B cell (primary cell): ENCODE data around the gene AKT1. TPM values are rescaled to one million over a fixed set of nuclear protein-coding genes. Genes with fewer than 3 reads are reported as not detected.

Source experiments
- ATAC-seq: fragments of 200-7000 bp; cut with Tn5 transposase; one replicate; pipeline ENCODE4 v1.10.0; 2021; ENCODE audit warnings: low read depth, mild to moderate bottlenecking, moderate number of reproducible peaks, moderate library complexity
- CTCF ChIA-PET: fragments of 350-600 bp; sonication (Branson Sonifier 250); formaldehyde crosslinking; loops from one replicate; lab custom pipeline; 2021; ENCODE audit warnings: antibody characterized with exemption, inconsistent platforms; lab: Charles Lee
- POLR2A ChIA-PET: fragments of 350-600 bp; sonication (Branson Sonifier 250); formaldehyde crosslinking; loops from one replicate; lab custom pipeline; 2021; ENCODE audit warnings: antibody characterized with exemption; lab: Charles Lee
- DNase-seq: peaks from one replicate; pipeline ENCODE4 v3.0.0; 2013
- H2AFZ ChIP-seq: 2 replicates; pipeline ENCODE4 v1.6.1; 2012; ENCODE audit warnings: mild to moderate bottlenecking, low read depth, low read length; ENCODE audit not compliant: insufficient read depth, poor library complexity, severe bottlenecking
- H3K27ac ChIP-seq, 2 donors: 1 replicate in 1 of 2; 2 replicates in 1 of 2; pipeline ENCODE4 v1.5.1; 2012 to 2013; ENCODE audit warnings: low read length in 2 of 2, mild to moderate bottlenecking in 2 of 2, moderate library complexity in 1 of 2
- H3K27me3 ChIP-seq, 4 experiments: fragments of 200-600 bp in 1 of 4; sonication (generic) in 1 of 4; replicated peaks in 1 of 4; 1 replicate in 2 of 4; 2 replicates in 2 of 4; pipeline versions ENCODE4 v1.6.1 to v1.7.0; 2013 to 2016; ENCODE audit warnings: low read length in 3 of 4, mild to moderate bottlenecking in 2 of 4, mixed read lengths in 1 of 4, moderate library complexity in 1 of 4; ENCODE audit not compliant: insufficient read depth in 4 of 4, control insufficient read depth in 3 of 4; ENCODE audit errors: control extremely low read depth in 1 of 4
- H3K36me3 ChIP-seq, 2 experiments: replicated peaks in 1 of 2; 1 replicate in 1 of 2; 2 replicates in 1 of 2; pipeline versions ENCODE4 v1.6.1 to v1.7.1; 2013; ENCODE audit warnings: low read length in 1 of 2; ENCODE audit not compliant: insufficient read depth in 2 of 2, control insufficient read depth in 1 of 2; ENCODE audit errors: control extremely low read depth in 1 of 2, extremely low read depth in 1 of 2
- H3K4me1 ChIP-seq, 2 donors: fragments of 200-600 bp in 1 of 2; sonication (generic) in 1 of 2; 1 replicate in 1 of 2; 2 replicates in 1 of 2; pipeline versions ENCODE4 v1.5.1 to v1.6.1; 2013 to 2017; ENCODE audit warnings: low read length in 2 of 2; ENCODE audit not compliant: control insufficient read depth in 2 of 2, insufficient read depth in 2 of 2
- H3K4me2 ChIP-seq: replicated peaks from 2 replicates; pipeline ENCODE3; 2012; ENCODE audit warnings: mild to moderate bottlenecking, low read depth, low read length; ENCODE audit not compliant: poor library complexity, severe bottlenecking
- H3K4me3 ChIP-seq, 5 experiments: fragments of 200-600 bp in 1 of 5; sonication (generic) in 1 of 5; 1 replicate in 3 of 5; 2 replicates in 2 of 5; pipeline versions ENCODE4 v1.5.1 to v1.7.0; 2011 to 2016; ENCODE audit warnings: low read length in 4 of 5, mild to moderate bottlenecking in 4 of 5, low read depth in 2 of 5, control low read depth in 1 of 5, moderate library complexity in 1 of 5; ENCODE audit not compliant: insufficient read depth in 1 of 5; ENCODE audit errors: control extremely low read depth in 1 of 5, extremely low read depth in 1 of 5
- H3K79me2 ChIP-seq: fragments of 200-600 bp; sonication (generic); one replicate; pipeline ENCODE4 v1.6.0; 2016; ENCODE audit warnings: low read length; ENCODE audit not compliant: control insufficient read depth, insufficient read depth
- H3K9ac ChIP-seq: fragments of 200-600 bp; sonication (generic); 2 replicates; pipeline ENCODE4 v1.6.1; 2017; ENCODE audit warnings: mild to moderate bottlenecking, low read length, moderate library complexity
- H3K9me3 ChIP-seq, 3 donors: one replicate each; pipeline versions ENCODE4 v1.6.1 to v1.7.1; 2013; ENCODE audit warnings: low read length in 2 of 3; ENCODE audit not compliant: control insufficient read depth in 2 of 3, insufficient read depth in 1 of 3; ENCODE audit errors: control extremely low read depth in 1 of 3
- H4K20me1 ChIP-seq: 2 replicates; pipeline ENCODE4 v1.6.0; 2012; ENCODE audit warnings: mild to moderate bottlenecking, low read length; ENCODE audit not compliant: insufficient read depth, control insufficient read depth, poor library complexity, severe bottlenecking
- H3K27ac Mint-ChIP-seq: one replicate; pipeline ENCODE4 v1.8.0; 2021; ENCODE audit warnings: mixed read lengths
- H3K27me3 Mint-ChIP-seq: one replicate; pipeline ENCODE4 v1.8.0; 2021; ENCODE audit warnings: mixed read lengths
- H3K4me1 Mint-ChIP-seq: one replicate; pipeline ENCODE4 v1.8.0; 2021; ENCODE audit warnings: mixed read lengths
- H3K4me3 Mint-ChIP-seq: one replicate; pipeline ENCODE4 v1.8.0; 2021; ENCODE audit warnings: mixed read lengths
- H3K9me3 Mint-ChIP-seq: one replicate; pipeline ENCODE4 v1.8.0; 2022; ENCODE audit warnings: mixed read lengths; ENCODE audit not compliant: insufficient read depth
- CTCF ChIP-seq: fragments of 200-600 bp; IDR thresholded peaks from one replicate; pipeline ENCODE4 v1.8.0; 2022; ENCODE audit warnings: antibody characterized with exemption, mild to moderate bottlenecking
- EZH2 ChIP-seq: IDR thresholded peaks from 2 replicates; pipeline ENCODE4 v1.6.1; 2012; ENCODE audit warnings: borderline replicate concordance, low read depth, mild to moderate bottlenecking, moderate library complexity, low read length; ENCODE audit not compliant: insufficient read depth, poor library complexity, severe bottlenecking
- WGBS: methylation state at CpG from one replicate; pipeline ENCODE4 v1.1.5; 2013; ENCODE audit warnings: missing lambda C conversion rate; ENCODE audit not compliant: insufficient coverage; 5-methylcytosine and 5-hydroxymethylcytosine counted together
- intact Hi-C: fragments of 100-400 bp; cut with micrococcal nuclease; formaldehyde crosslinking; loops from one replicate; pipeline ENCODE4 v1.10.0; 2022
- polyA plus RNA-seq: library from polyadenylated mRNA; depleted of rRNA; stranded (reverse); fragments of >200 nt; gene quantifications from 2 replicates; pipeline ENCODE4 v1.2.3, GENCODE V29; 2012
- total RNA-seq, 2 donors: library from RNA; stranded (reverse); fragments of 120-200 nt in 1 of 2; gene quantifications; 1 replicate in 1 of 2; 2 replicates in 1 of 2; pipeline versions ENCODE4 v1.2.3 to v1.2.4, GENCODE V29; 2013 to 2022

AKT1 gene
- total and polyA plus RNA-seq, 2 donors (not counting 1 experiment from before 2014, with no cell fraction given), result 71.1 to 90.1 TPM

- ChIA-PET POLR2A (no interaction called here), CTCF (no interaction called here)
- 90% methylated on average over 19 of the region's 31 CpGs for WGBS
- DNase-seq (no peak), ATAC-seq (no peak)
- Histone ChIP-seq H3K4me3 (no peak overlapping the region), H2AFZ (no peak overlapping the region), H3K79me2 (peaks cover 92% of the 10 kb centered on the region), H3K4me2 (no peak overlapping the region), H3K27me3 (no peaks in the 10 kb centered on the region), H3K9ac (no peak overlapping the region), H4K20me1 (peaks cover 100% of the 10 kb centered on the region), H3K27ac (no peak overlapping the region), H3K4me1 (peaks cover 20 to 38% of the 10 kb centered on the region in 2 donors), H3K9me3 (no peaks in the 10 kb centered on the region), H3K36me3 (peaks cover 0 to 33% of the 10 kb centered on the region in 2 experiments)
- Mint-ChIP-seq H3K9me3 (no peaks in the 10 kb centered on the region), H3K27ac (no peak overlapping the region), H3K4me3 (no peak overlapping the region), H3K4me1 (peaks cover 24% of the 10 kb centered on the region), H3K27me3 (no peaks in the 10 kb centered on the region)
- no peak for TF ChIP-seq EZH2
- no peak for TF ChIP-seq CTCF
- intact Hi-C loops, result no loop called here
These were observed 5.5 kb downstream of the AKT1 start for GRCh38 chr14:104789752-104790743.
